Lower leg skin (tissue), 3 donors: ENCODE data around the gene OR2A1.
"Not testable (repeated sequence)": the region's sequence is repeated elsewhere in the genome, so short reads cannot be mapped to it uniquely, and the experiment has no call there.

ENCODE experiments used
- POLR2A ChIP-seq, 2 donors: fragments of 450-650 bp; IDR thresholded peaks; one replicate each; pipeline ENCODE4 v1.6.1; 2016 to 2017; ENCODE audit warnings: antibody characterized with exemption in 2 of 2, mild to moderate bottlenecking in 1 of 2, moderate library complexity in 1 of 2
- TF ChIP-seq, protein P1 (sequence below), 3 donors: fragments of 450-650 bp; IDR thresholded peaks; one replicate each; pipeline ENCODE4 v1.5.1; 2016; ENCODE audit warnings: antibody characterized with exemption in 3 of 3, mild to moderate bottlenecking in 3 of 3, moderate library complexity in 2 of 3

DNA sequence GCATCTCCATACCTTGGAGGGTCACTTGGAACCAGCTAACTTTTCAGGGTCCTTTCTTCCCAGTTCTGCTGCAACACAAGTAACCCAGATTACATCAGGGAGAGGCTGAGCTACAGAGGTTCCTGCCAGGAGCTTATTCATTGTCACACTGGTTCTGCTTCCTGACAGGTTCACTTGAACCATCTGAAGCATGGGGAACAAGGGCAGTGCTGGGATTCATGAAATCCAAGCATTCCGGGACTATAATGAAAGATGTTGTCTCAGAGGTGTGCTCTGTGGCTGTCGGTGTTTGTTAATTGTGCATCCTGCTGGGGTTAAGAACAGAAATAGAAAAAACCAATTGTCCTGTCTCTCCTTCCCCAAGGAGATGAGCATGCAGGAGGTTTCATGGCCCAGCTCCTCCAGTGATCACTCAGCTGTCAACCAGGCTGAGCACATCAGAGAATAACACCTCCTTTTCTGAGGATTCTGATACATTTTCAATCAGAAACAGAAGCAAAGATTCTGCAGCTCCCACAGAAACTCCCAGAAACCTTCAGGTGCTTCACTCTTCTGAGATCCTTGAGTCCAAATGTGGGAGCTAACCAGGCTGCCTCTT is at the start of gene OR2A1:
- TF ChIP-seq, protein P1, sequence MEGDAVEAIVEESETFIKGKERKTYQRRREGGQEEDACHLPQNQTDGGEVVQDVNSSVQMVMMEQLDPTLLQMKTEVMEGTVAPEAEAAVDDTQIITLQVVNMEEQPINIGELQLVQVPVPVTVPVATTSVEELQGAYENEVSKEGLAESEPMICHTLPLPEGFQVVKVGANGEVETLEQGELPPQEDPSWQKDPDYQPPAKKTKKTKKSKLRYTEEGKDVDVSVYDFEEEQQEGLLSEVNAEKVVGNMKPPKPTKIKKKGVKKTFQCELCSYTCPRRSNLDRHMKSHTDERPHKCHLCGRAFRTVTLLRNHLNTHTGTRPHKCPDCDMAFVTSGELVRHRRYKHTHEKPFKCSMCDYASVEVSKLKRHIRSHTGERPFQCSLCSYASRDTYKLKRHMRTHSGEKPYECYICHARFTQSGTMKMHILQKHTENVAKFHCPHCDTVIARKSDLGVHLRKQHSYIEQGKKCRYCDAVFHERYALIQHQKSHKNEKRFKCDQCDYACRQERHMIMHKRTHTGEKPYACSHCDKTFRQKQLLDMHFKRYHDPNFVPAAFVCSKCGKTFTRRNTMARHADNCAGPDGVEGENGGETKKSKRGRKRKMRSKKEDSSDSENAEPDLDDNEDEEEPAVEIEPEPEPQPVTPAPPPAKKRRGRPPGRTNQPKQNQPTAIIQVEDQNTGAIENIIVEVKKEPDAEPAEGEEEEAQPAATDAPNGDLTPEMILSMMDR (IDR thresholded peaks at IDR 0.05): not testable (repeated sequence)
- TF ChIP-seq POLR2A (IDR thresholded peaks at IDR 0.05): not testable (repeated sequence)
